H1 (cell line): Measurements from ENCODE around the gene GREB1.

ENCODE experiments used
- CTCF ChIP-seq, 3 experiments: IDR thresholded peaks; 1 replicate in 2 of 3; 2 replicates in 1 of 3; pipeline versions ENCODE4 v1.5.1 to v1.6.1; 2011; ENCODE audit warnings: low read length in 3 of 3, mild to moderate bottlenecking in 3 of 3, inconsistent platforms in 2 of 3, low read depth in 1 of 3, moderate library complexity in 1 of 3; ENCODE audit not compliant: insufficient read depth in 1 of 3; ENCODE audit errors: control extremely low read depth in 1 of 3
- POLR2A ChIP-seq, 2 experiments: IDR thresholded peaks; 1 replicate in 1 of 2; 2 replicates in 1 of 2; pipeline ENCODE4 v1.6.1; 2011; ENCODE audit warnings: low read depth in 2 of 2, low read length in 2 of 2, mild to moderate bottlenecking in 2 of 2; ENCODE audit errors: control extremely low read depth in 1 of 2
- RFX5 ChIP-seq: IDR thresholded peaks from 2 replicates; pipeline ENCODE4 v1.6.1; 2011; ENCODE audit warnings: low read depth, low read length, improper control_type of control experiment, borderline replicate concordance
- TF ChIP-seq, protein P1 (sequence below): IDR thresholded peaks from 2 replicates; pipeline ENCODE4 v1.6.1; 2011; ENCODE audit warnings: low read length, improper control_type of control experiment

- TF ChIP-seq, protein P1, sequence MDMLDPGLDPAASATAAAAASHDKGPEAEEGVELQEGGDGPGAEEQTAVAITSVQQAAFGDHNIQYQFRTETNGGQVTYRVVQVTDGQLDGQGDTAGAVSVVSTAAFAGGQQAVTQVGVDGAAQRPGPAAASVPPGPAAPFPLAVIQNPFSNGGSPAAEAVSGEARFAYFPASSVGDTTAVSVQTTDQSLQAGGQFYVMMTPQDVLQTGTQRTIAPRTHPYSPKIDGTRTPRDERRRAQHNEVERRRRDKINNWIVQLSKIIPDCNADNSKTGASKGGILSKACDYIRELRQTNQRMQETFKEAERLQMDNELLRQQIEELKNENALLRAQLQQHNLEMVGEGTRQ, result no peak
- TF ChIP-seq CTCF (IDR thresholded peaks at IDR 0.05; ENCODE audit: control extremely low read depth in 1 of 3, insufficient read depth in 1 of 3, low read depth in 1 of 3, low read length in 3 of 3), result no peak
- no peak for TF ChIP-seq POLR2A (IDR thresholded peaks at IDR 0.05; ENCODE audit: control extremely low read depth in 1 of 2, low read depth in 2 of 2, low read length in 2 of 2)
- no peak for TF ChIP-seq RFX5
These were observed 125.2 kb downstream of the GREB1 start for GRCh38 chr2:11659115-11659475.
